ENCODE data around the gene IFI35. TPM values are rescaled to one million over a fixed set of nuclear protein-coding genes. Genes with fewer than 3 reads are reported as not detected.
A peak's percentile ranks its signal among the peaks of the same experiment; 100 is the strongest.
"Not testable (repeated sequence)": the region's sequence is repeated elsewhere in the genome, so short reads cannot be mapped to it uniquely, and the experiment has no call there.

IFI35 gene
- polyA plus RNA-seq, 3 donors from 2014 or later: 127 to 130 (median 129) TPM

- peaks cover 9 to 24% (median 13%) of the 10 kb centered on the region in 3 donors for H3K36me3 Mint-ChIP-seq
- no peaks in the 10 kb centered on the region for H3K9me3 Mint-ChIP-seq
- H3K4me1 Mint-ChIP-seq: peaks cover 21 to 27% of the 10 kb centered on the region in 2 donors
- peaks cover 6 to 12% (median 7%) of the 10 kb centered on the region in 3 donors for H3K27me3 Mint-ChIP-seq (ENCODE audit: low read depth in 3 of 3)
- no peak for DNase-seq
- no peak overlapping the region for H3K27ac Mint-ChIP-seq
- no peak overlapping the region for H3K4me3 Mint-ChIP-seq
These were observed 21.4 kb upstream of the IFI35 start for GRCh38 chr17:42985225-42985624.

GRCh38 chr17:42989141-42989540 lies 17.4 kb upstream of the IFI35 start:
- Mint-ChIP-seq H3K27ac (peak overlapping the region in 1 of 6 donors; percentile 12), H3K9me3 (no peaks in the 10 kb centered on the region), H3K4me3 (no peak overlapping the region), H3K27me3 (ENCODE audit: low read depth in 3 of 3) (peaks cover 0 to 1% (median 0%) of the 10 kb centered on the region in 3 donors), H3K4me1 (peaks cover 2 to 5% of the 10 kb centered on the region in 2 donors), H3K36me3 (peaks cover 11 to 43% (median 21%) of the 10 kb centered on the region in 3 donors)
- DNase-seq: no peak

GRCh38 chr17:42989726-42990652 lies 16.6 kb upstream of the IFI35 start:
- H3K36me3 Mint-ChIP-seq: peaks cover 11 to 40% (median 21%) of the 10 kb centered on the region in 3 donors
- peaks cover 0 to 1% (median 0%) of the 10 kb centered on the region in 3 donors for H3K27me3 Mint-ChIP-seq (ENCODE audit: low read depth in 3 of 3)
- H3K9me3 Mint-ChIP-seq: no peaks in the 10 kb centered on the region
- H3K27ac Mint-ChIP-seq: no peak overlapping the region
- peaks cover 2 to 4% of the 10 kb centered on the region in 2 donors for H3K4me1 Mint-ChIP-seq
- no peak for DNase-seq
- H3K4me3 Mint-ChIP-seq: no peak overlapping the region

- Mint-ChIP-seq H3K27me3 (ENCODE audit: low read depth in 3 of 3) (peaks cover 0 to 1% (median 0%) of the 10 kb centered on the region in 3 donors), H3K27ac (no peak overlapping the region), H3K4me1 (no peaks in the 10 kb centered on the region), H3K36me3 (peaks cover 11 to 40% (median 21%) of the 10 kb centered on the region in 3 donors), H3K4me3 (no peak overlapping the region), H3K9me3 (no peaks in the 10 kb centered on the region)
- DNase-seq: no peak
These were observed 15.1 kb upstream of the IFI35 start for GRCh38 chr17:42991471-42991870.

- Mint-ChIP-seq H3K9me3 (no peaks in the 10 kb centered on the region), H3K4me1 (peaks cover 5 to 7% of the 10 kb centered on the region in 2 donors), H3K36me3 (peaks cover 11 to 35% (median 21%) of the 10 kb centered on the region in 3 donors), H3K27me3 (ENCODE audit: low read depth in 3 of 3) (peaks cover 0 to 2% (median 0%) of the 10 kb centered on the region in 3 donors), H3K27ac (peak overlapping the region in 2 of 6 donors; percentile 17 to 48), H3K4me3 (no peak overlapping the region)
- no peak for DNase-seq
These were observed 13.7 kb upstream of the IFI35 start for GRCh38 chr17:42992872-42993271.

GRCh38 chr17:42993913-42994312 lies 12.7 kb upstream of the IFI35 start:
- Mint-ChIP-seq H3K4me1 (peaks cover 14 to 17% of the 10 kb centered on the region in 2 donors), H3K27ac (peak overlapping the region in 4 of 6 donors; percentile 19 to 69 (median 39)), H3K36me3 (peaks cover 9 to 30% (median 20%) of the 10 kb centered on the region in 3 donors)
- H3K4me3 Mint-ChIP-seq; H3K27me3 Mint-ChIP-seq (ENCODE audit: low read depth in 3 of 3); DNase-seq; H3K9me3 Mint-ChIP-seq: not testable (repeated sequence)

- Mint-ChIP-seq H3K4me1 (peaks cover 28 to 32% of the 10 kb centered on the region in 2 donors), H3K27me3 (ENCODE audit: low read depth in 3 of 3) (peaks cover 0 to 11% (median 1%) of the 10 kb centered on the region in 3 donors), H3K36me3 (peaks cover 0 to 18% (median 10%) of the 10 kb centered on the region in 3 donors), H3K9me3 (no peaks in the 10 kb centered on the region), H3K27ac (peak overlapping the region; percentile 89 to 100 (median 94)), H3K4me3 (peak overlapping the region; percentile 92 to 99 (median 96))
- DNase-seq: no peak
These were observed 9.1 kb upstream of the IFI35 start for GRCh38 chr17:42997390-42997983.

- H3K27me3 Mint-ChIP-seq (ENCODE audit: low read depth in 3 of 3): peaks cover 0 to 11% (median 1%) of the 10 kb centered on the region in 3 donors
- peak within 1 kb of the TSS; percentile 89 to 100 (median 94) for H3K27ac Mint-ChIP-seq
- H3K4me1 Mint-ChIP-seq: peaks cover 28 to 32% of the 10 kb centered on the region in 2 donors
- peak; percentile 98 for DNase-seq
- H3K36me3 Mint-ChIP-seq: peaks cover 0 to 21% (median 7%) of the 10 kb centered on the region in 3 donors
- peak within 1 kb of the TSS; percentile 92 to 99 (median 96) for H3K4me3 Mint-ChIP-seq
- no peaks in the 10 kb centered on the region for H3K9me3 Mint-ChIP-seq
These were observed 8.3 kb upstream of the IFI35 start, which contains the start of gene RPL27 for GRCh38 chr17:42997984-42998938. Gene RPL27 (plus strand): TSS chr17:42998419. CDS start chr17:42998751, 332 bp downstream.

GRCh38 chr17:42999003-42999525 lies 7.5 kb upstream of the IFI35 start:
- DNase-seq: no peak
- peaks cover 0 to 22% (median 7%) of the 10 kb centered on the region in 3 donors for H3K36me3 Mint-ChIP-seq
- H3K9me3 Mint-ChIP-seq: no peaks in the 10 kb centered on the region
- H3K27ac Mint-ChIP-seq: peak overlapping the region; percentile 89 to 100 (median 94)
- H3K4me3 Mint-ChIP-seq: peak overlapping the region; percentile 92 to 99 (median 96)
- peaks cover 28 to 32% of the 10 kb centered on the region in 2 donors for H3K4me1 Mint-ChIP-seq
- H3K27me3 Mint-ChIP-seq (ENCODE audit: low read depth in 3 of 3): peaks cover 0 to 11% (median 1%) of the 10 kb centered on the region in 3 donors

GRCh38 chr17:43000894-43001293 lies 5.7 kb upstream of the IFI35 start:
- H3K9me3 Mint-ChIP-seq, H3K4me3 Mint-ChIP-seq, DNase-seq: not testable (repeated sequence)
- Mint-ChIP-seq H3K27me3 (ENCODE audit: low read depth in 3 of 3) (peaks cover 0 to 11% (median 1%) of the 10 kb centered on the region in 3 donors), H3K36me3 (peaks cover 0 to 22% (median 7%) of the 10 kb centered on the region in 3 donors), H3K4me1 (peaks cover 28 to 32% of the 10 kb centered on the region in 2 donors), H3K27ac (peak overlapping the region in 3 of 6 donors; percentile 28 to 49 (median 43))

- no peak for DNase-seq
- Mint-ChIP-seq H3K4me1 (peaks cover 26 to 28% of the 10 kb centered on the region in 2 donors), H3K27ac (peak overlapping the region in 3 of 6 donors; percentile 28 to 51 (median 37)), H3K36me3 (peaks cover 0 to 22% (median 7%) of the 10 kb centered on the region in 3 donors), H3K9me3 (no peaks in the 10 kb centered on the region), H3K27me3 (ENCODE audit: low read depth in 3 of 3) (peaks cover 0 to 9% (median 0%) of the 10 kb centered on the region in 3 donors), H3K4me3 (no peak overlapping the region)
These were observed 2.9 kb upstream of the IFI35 start for GRCh38 chr17:43003542-43004172.

- no peak for DNase-seq
- peaks cover 0 to 5% (median 4%) of the 10 kb centered on the region in 3 donors for H3K36me3 Mint-ChIP-seq
- peaks cover 0 to 4% (median 3%) of the 10 kb centered on the region in 3 donors for H3K27me3 Mint-ChIP-seq (ENCODE audit: low read depth in 3 of 3)
- peaks cover 16 to 26% of the 10 kb centered on the region in 2 donors for H3K4me1 Mint-ChIP-seq
- peak overlapping the region in 1 of 6 donors; percentile 46 for H3K27ac Mint-ChIP-seq
- H3K4me3 Mint-ChIP-seq: no peak overlapping the region
- no peaks in the 10 kb centered on the region for H3K9me3 Mint-ChIP-seq
These were observed 4.2 kb downstream of the IFI35 start for GRCh38 chr17:43010667-43011308.

Measured in immature natural killer cell (primary cell).